Caco-2 (cell line): ENCODE results near the gene SMKR1. TPM values are rescaled to one million over a fixed set of nuclear protein-coding genes. Genes with fewer than 3 reads are reported as not detected.

ENCODE experiments used
- BruUV-seq: library from RNA; stranded (reverse); fragments of 400-500 nt; replicated peaks from 2 replicates; lab custom pipeline; 2021; lab: Mats Ljungman, UMichigan
- CTCF ChIA-PET: fragments of 300-600 bp; sonication (Branson Sonifier 250); formaldehyde crosslinking; loops from one replicate; lab custom pipeline; 2022; ENCODE audit warnings: antibody characterized with exemption; lab: Charles Lee
- POLR2A ChIA-PET: fragments of 300-600 bp; sonication (Branson Sonifier 250); formaldehyde crosslinking; loops from one replicate; lab custom pipeline; 2022; ENCODE audit warnings: antibody characterized with exemption; lab: Charles Lee
- DNase-seq, 2 experiments: peaks; one replicate each; pipeline versions ENCODE4 v3.0.0 to v3.0.0-alpha.2; 2020 to 2022
- H3K27me3 ChIP-seq: replicated peaks from 2 replicates; pipeline ENCODE4 v1.6.0; 2011; ENCODE audit warnings: low read length; ENCODE audit not compliant: control insufficient read depth, insufficient read depth
- H3K36me3 ChIP-seq: 2 replicates; pipeline ENCODE4 v1.5.1; 2011; ENCODE audit warnings: low read length; ENCODE audit not compliant: control insufficient read depth, insufficient read depth
- H3K4me1 ChIP-seq: fragments of 250-450 bp; sonication (Bioruptor Pico); 2 replicates; pipeline ENCODE4 v1.5.1; 2020; ENCODE audit warnings: mild to moderate bottlenecking
- H3K4me3 ChIP-seq: 2 replicates; pipeline ENCODE4 v1.5.1; 2011; ENCODE audit warnings: low read depth, mild to moderate bottlenecking, control low read depth, low read length
- H3K9me3 ChIP-seq: fragments of 250-450 bp; sonication (Bioruptor Pico); 2 replicates; pipeline ENCODE4 v1.5.1; 2020; ENCODE audit warnings: mild to moderate bottlenecking, moderate library complexity
- H3K27ac Mint-ChIP-seq: one replicate; pipeline ENCODE4 v1.8.0; 2022; ENCODE audit warnings: mixed read lengths; ENCODE audit not compliant: unreplicated experiment
- H3K27me3 Mint-ChIP-seq: one replicate; pipeline ENCODE4 v1.8.0; 2022; ENCODE audit warnings: mixed read lengths; ENCODE audit not compliant: insufficient read depth, unreplicated experiment
- H3K36me3 Mint-ChIP-seq: one replicate; pipeline ENCODE4 v1.8.0; 2022; ENCODE audit warnings: mild to moderate bottlenecking, mixed read lengths; ENCODE audit not compliant: insufficient read depth, unreplicated experiment
- H3K4me1 Mint-ChIP-seq: one replicate; pipeline ENCODE4 v1.8.0; 2022; ENCODE audit warnings: low read depth, mixed read lengths; ENCODE audit not compliant: unreplicated experiment
- H3K4me3 Mint-ChIP-seq: one replicate; pipeline ENCODE4 v1.8.0; 2022; ENCODE audit warnings: mild to moderate bottlenecking, moderate library complexity, mixed read lengths; ENCODE audit not compliant: unreplicated experiment
- H3K9me3 Mint-ChIP-seq: one replicate; pipeline ENCODE4 v1.8.0; 2022; ENCODE audit warnings: mixed read lengths; ENCODE audit not compliant: unreplicated experiment
- CTCF ChIP-seq, 2 experiments: fragments of 200-600 bp in 1 of 2; IDR thresholded peaks; 1 replicate in 1 of 2; 2 replicates in 1 of 2; pipeline versions ENCODE4 v1.5.1 to v1.8.0; 2011 to 2022; ENCODE audit warnings: antibody characterized with exemption in 1 of 2, control low read depth in 1 of 2, inconsistent platforms in 1 of 2, low read depth in 1 of 2, low read length in 1 of 2, mild to moderate bottlenecking in 1 of 2, moderate library complexity in 1 of 2; ENCODE audit not compliant: insufficient read depth in 1 of 2, severe bottlenecking in 1 of 2, unreplicated experiment in 1 of 2
- intact Hi-C: fragments of 100-400 bp; cut with micrococcal nuclease; formaldehyde crosslinking; loops from one replicate; pipeline ENCODE4 v1.10.0; 2022; ENCODE audit not compliant: unreplicated experiment
- total RNA-seq: library from RNA; stranded (reverse); gene quantifications from 2 replicates; pipeline ENCODE4 v1.2.3, GENCODE V29; 2022

The SMKR1 gene
- total RNA-seq, 1 experiment from 2014 or later = not detected

DNA sequence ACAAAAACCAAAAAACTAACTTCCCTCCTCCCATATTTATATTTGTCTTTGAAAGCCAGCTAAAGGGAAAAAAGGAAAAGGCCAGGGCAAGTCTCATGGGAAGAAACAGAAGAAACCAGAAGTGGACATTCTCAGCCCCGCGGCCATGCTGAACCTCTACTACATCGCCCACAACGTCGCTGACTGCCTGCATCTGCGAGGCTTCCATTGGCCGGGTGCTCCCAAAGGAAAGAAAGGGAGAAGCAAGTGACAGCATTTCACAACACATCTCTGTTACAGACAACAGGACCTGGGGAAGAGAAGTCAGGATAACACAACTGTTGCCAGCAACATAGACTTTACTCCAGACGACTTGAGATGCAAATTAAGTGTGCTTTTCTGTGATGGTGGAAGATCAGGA is 9.9 kb downstream of the SMKR1 start:
- intact Hi-C loops = no loop called here
- POLR2A ChIA-PET = no interaction called here
- H3K27me3 Mint-ChIP-seq = peaks cover 15% of the 10 kb centered on the region
- Histone ChIP-seq H3K4me3 (no peak overlapping the region), H3K27me3 (no peaks in the 10 kb centered on the region), H3K4me1 (no peaks in the 10 kb centered on the region), H3K36me3 (no peaks in the 10 kb centered on the region), H3K9me3 (no peaks in the 10 kb centered on the region)
- DNase-seq = no peak
- H3K36me3 Mint-ChIP-seq = no peaks in the 10 kb centered on the region
- H3K27ac Mint-ChIP-seq = no peak overlapping the region
- no peaks in the 10 kb centered on the region for H3K9me3 Mint-ChIP-seq
- TF ChIP-seq CTCF (IDR thresholded peaks at IDR 0.05; ENCODE audit: insufficient read depth in 1 of 2, low read depth in 1 of 2, low read length in 1 of 2, severe bottlenecking in 1 of 2, unreplicated experiment in 1 of 2) = no peak
- CTCF ChIA-PET = no interaction called here
- no peaks in the 10 kb centered on the region for H3K4me1 Mint-ChIP-seq
- no peak overlapping the region for H3K4me3 Mint-ChIP-seq
- BruUV-seq = no TSS peak

DNA sequence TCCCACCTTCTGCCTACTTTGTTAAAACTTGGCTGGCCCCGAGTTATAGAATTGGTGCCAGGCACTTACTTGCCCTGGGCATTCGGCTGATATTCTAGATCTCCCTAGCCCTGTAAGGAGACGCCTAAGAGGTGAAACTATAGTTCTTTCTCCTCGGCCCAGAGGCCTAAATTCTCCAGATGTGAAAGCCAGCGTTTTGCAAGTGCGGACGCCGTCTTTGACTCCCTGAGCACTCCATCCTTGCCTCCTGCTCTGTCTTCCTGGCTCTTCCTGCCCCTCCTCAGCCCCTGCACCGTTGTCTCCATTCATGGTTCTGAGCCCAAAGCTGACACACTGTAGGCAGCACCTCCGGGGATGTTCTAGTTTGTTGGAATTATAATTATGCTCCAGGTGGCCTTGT is 11.2 kb downstream of the SMKR1 start:
- CTCF ChIA-PET = no interaction called here
- H3K36me3 Mint-ChIP-seq = no peaks in the 10 kb centered on the region

GRCh38 chr7:129514683-129515082 is 12.4 kb downstream of the SMKR1 start:
- intact Hi-C loops = no loop called here
- Histone ChIP-seq H3K9me3 (no peaks in the 10 kb centered on the region), H3K36me3 (no peaks in the 10 kb centered on the region), H3K4me1 (no peaks in the 10 kb centered on the region), H3K27me3 (no peaks in the 10 kb centered on the region), H3K4me3 (no peak overlapping the region)
- ChIA-PET POLR2A (no interaction called here), CTCF (no interaction called here)
- no peak overlapping the region for H3K27ac Mint-ChIP-seq
- H3K36me3 Mint-ChIP-seq = no peaks in the 10 kb centered on the region
- no peak for DNase-seq
- H3K4me1 Mint-ChIP-seq = no peaks in the 10 kb centered on the region
- TF ChIP-seq CTCF (IDR thresholded peaks at IDR 0.05; ENCODE audit: insufficient read depth in 1 of 2, low read depth in 1 of 2, low read length in 1 of 2, severe bottlenecking in 1 of 2, unreplicated experiment in 1 of 2) = no peak
- H3K27me3 Mint-ChIP-seq = peaks cover 15% of the 10 kb centered on the region
- no TSS peak for BruUV-seq
- no peak overlapping the region for H3K4me3 Mint-ChIP-seq
- no peaks in the 10 kb centered on the region for H3K9me3 Mint-ChIP-seq

More for the DNA sequence above, 11.2 kb downstream of the SMKR1 start:
- TF ChIP-seq CTCF (IDR thresholded peaks at IDR 0.05; ENCODE audit: insufficient read depth in 1 of 2, low read depth in 1 of 2, low read length in 1 of 2, severe bottlenecking in 1 of 2, unreplicated experiment in 1 of 2) = no peak
- no peak for DNase-seq
- intact Hi-C loops = no loop called here
- no TSS peak for BruUV-seq
- Histone ChIP-seq H3K9me3 (no peaks in the 10 kb centered on the region), H3K36me3 (no peaks in the 10 kb centered on the region), H3K27me3 (no peaks in the 10 kb centered on the region), H3K4me3 (no peak overlapping the region), H3K4me1 (no peaks in the 10 kb centered on the region)
- no peaks in the 10 kb centered on the region for H3K9me3 Mint-ChIP-seq
- H3K4me1 Mint-ChIP-seq = no peaks in the 10 kb centered on the region
- H3K27me3 Mint-ChIP-seq = peaks cover 15% of the 10 kb centered on the region
- POLR2A ChIA-PET = no interaction called here
- H3K4me3 Mint-ChIP-seq = no peak overlapping the region
- H3K27ac Mint-ChIP-seq = no peak overlapping the region
